ENCODE results near the gene GHRH. TPM values are rescaled to one million over a fixed set of nuclear protein-coding genes. Genes with fewer than 3 reads are reported as not detected.

GHRH gene
- polyA plus RNA-seq, 2 donors = not detected

- no peak overlapping the region for H3K4me3 ChIP-seq (ENCODE audit: low read depth in 1 of 2, low read length in 2 of 2)
- no peaks in the 10 kb centered on the region for H3K36me3 ChIP-seq (ENCODE audit: control insufficient read depth in 2 of 2, insufficient read depth in 2 of 2, low read length in 1 of 2)
- no peaks in the 10 kb centered on the region for H3K9me3 ChIP-seq (ENCODE audit: control insufficient read depth in 2 of 2, insufficient read depth in 1 of 2, low read depth in 1 of 2, low read length in 1 of 2)
- H3K4me1 ChIP-seq (ENCODE audit: control insufficient read depth in 2 of 2, insufficient read depth in 2 of 2, low read length in 1 of 2) = no peaks in the 10 kb centered on the region
- 53 to 68% methylated on average over 8 of the region's 8 CpGs for WGBS, 2 donors
- no peaks in the 10 kb centered on the region for H3K27me3 ChIP-seq (ENCODE audit: control insufficient read depth in 1 of 2, insufficient read depth in 2 of 2, low read length in 2 of 2)
- no peak overlapping the region for H3K27ac ChIP-seq (ENCODE audit: low read depth in 2 of 2, low read length in 1 of 2)
Measured at GRCh38 chr20:37279820-37280219, 18.2 kb upstream of the GHRH start.

- no peaks in the 10 kb centered on the region for H3K36me3 ChIP-seq (ENCODE audit: control insufficient read depth in 2 of 2, insufficient read depth in 2 of 2, low read length in 1 of 2)
- WGBS, 2 donors = 57 to 64% methylated on average over 12 of the region's 12 CpGs
- H3K4me3 ChIP-seq (ENCODE audit: low read depth in 1 of 2, low read length in 2 of 2) = no peak overlapping the region
- H3K27me3 ChIP-seq (ENCODE audit: control insufficient read depth in 1 of 2, insufficient read depth in 2 of 2, low read length in 2 of 2) = no peaks in the 10 kb centered on the region
- no peaks in the 10 kb centered on the region for H3K9me3 ChIP-seq (ENCODE audit: control insufficient read depth in 2 of 2, insufficient read depth in 1 of 2, low read depth in 1 of 2, low read length in 1 of 2)
- no peaks in the 10 kb centered on the region for H3K4me1 ChIP-seq (ENCODE audit: control insufficient read depth in 2 of 2, insufficient read depth in 2 of 2, low read length in 1 of 2)
- H3K27ac ChIP-seq (ENCODE audit: low read depth in 2 of 2, low read length in 1 of 2) = no peak overlapping the region
Measured at GRCh38 chr20:37278966-37279590, 17.5 kb upstream of the GHRH start.

- Histone ChIP-seq H3K9me3 (ENCODE audit: control insufficient read depth in 2 of 2, insufficient read depth in 1 of 2, low read depth in 1 of 2, low read length in 1 of 2) (no peaks in the 10 kb centered on the region), H3K36me3 (ENCODE audit: control insufficient read depth in 2 of 2, insufficient read depth in 2 of 2, low read length in 1 of 2) (no peaks in the 10 kb centered on the region), H3K4me3 (ENCODE audit: low read depth in 1 of 2, low read length in 2 of 2) (no peak overlapping the region), H3K27ac (ENCODE audit: low read depth in 2 of 2, low read length in 1 of 2) (no peak overlapping the region), H3K4me1 (ENCODE audit: control insufficient read depth in 2 of 2, insufficient read depth in 2 of 2, low read length in 1 of 2) (no peaks in the 10 kb centered on the region), H3K27me3 (ENCODE audit: control insufficient read depth in 1 of 2, insufficient read depth in 2 of 2, low read length in 2 of 2) (no peaks in the 10 kb centered on the region)
- 77 to 79% methylated on average over 2 of the region's 2 CpGs for WGBS, 2 donors
Measured at GRCh38 chr20:37277253-37277593, 15.6 kb upstream of the GHRH start.

- Histone ChIP-seq H3K4me1 (ENCODE audit: control insufficient read depth in 2 of 2, insufficient read depth in 2 of 2, low read length in 1 of 2) (no peaks in the 10 kb centered on the region), H3K36me3 (ENCODE audit: control insufficient read depth in 2 of 2, insufficient read depth in 2 of 2, low read length in 1 of 2) (no peaks in the 10 kb centered on the region), H3K9me3 (ENCODE audit: control insufficient read depth in 2 of 2, insufficient read depth in 1 of 2, low read depth in 1 of 2, low read length in 1 of 2) (no peaks in the 10 kb centered on the region), H3K27me3 (ENCODE audit: control insufficient read depth in 1 of 2, insufficient read depth in 2 of 2, low read length in 2 of 2) (no peaks in the 10 kb centered on the region), H3K27ac (ENCODE audit: low read depth in 2 of 2, low read length in 1 of 2) (no peak overlapping the region), H3K4me3 (ENCODE audit: low read depth in 1 of 2, low read length in 2 of 2) (no peak overlapping the region)
- 16 to 17% methylated on average over 15 of the region's 15 CpGs for WGBS, 2 donors
Measured at GRCh38 chr20:37276494-37277252, 15.1 kb upstream of the GHRH start.

- Histone ChIP-seq H3K9me3 (ENCODE audit: control insufficient read depth in 2 of 2, insufficient read depth in 1 of 2, low read depth in 1 of 2, low read length in 1 of 2) (no peaks in the 10 kb centered on the region), H3K36me3 (ENCODE audit: control insufficient read depth in 2 of 2, insufficient read depth in 2 of 2, low read length in 1 of 2) (no peaks in the 10 kb centered on the region), H3K27ac (ENCODE audit: low read depth in 2 of 2, low read length in 1 of 2) (no peak overlapping the region), H3K27me3 (ENCODE audit: control insufficient read depth in 1 of 2, insufficient read depth in 2 of 2, low read length in 2 of 2) (no peaks in the 10 kb centered on the region), H3K4me3 (ENCODE audit: low read depth in 1 of 2, low read length in 2 of 2) (no peak overlapping the region), H3K4me1 (ENCODE audit: control insufficient read depth in 2 of 2, insufficient read depth in 2 of 2, low read length in 1 of 2) (no peaks in the 10 kb centered on the region)
- WGBS, 2 donors = 64 to 70% methylated on average over 5 of the region's 5 CpGs
Measured at GRCh38 chr20:37274851-37275524, 13.4 kb upstream of the GHRH start.

GRCh38 chr20:37273988-37274387, 12.4 kb upstream of the GHRH start:
- H3K36me3 ChIP-seq (ENCODE audit: control insufficient read depth in 2 of 2, insufficient read depth in 2 of 2, low read length in 1 of 2) = no peaks in the 10 kb centered on the region
- no peak overlapping the region for H3K4me3 ChIP-seq (ENCODE audit: low read depth in 1 of 2, low read length in 2 of 2)
- no peak overlapping the region for H3K27ac ChIP-seq (ENCODE audit: low read depth in 2 of 2, low read length in 1 of 2)
- H3K4me1 ChIP-seq (ENCODE audit: control insufficient read depth in 2 of 2, insufficient read depth in 2 of 2, low read length in 1 of 2) = no peaks in the 10 kb centered on the region
- no peaks in the 10 kb centered on the region for H3K27me3 ChIP-seq (ENCODE audit: control insufficient read depth in 1 of 2, insufficient read depth in 2 of 2, low read length in 2 of 2)
- 100% methylated on average over 1 of the region's 1 CpG for WGBS, 2 donors
- no peaks in the 10 kb centered on the region for H3K9me3 ChIP-seq (ENCODE audit: control insufficient read depth in 2 of 2, insufficient read depth in 1 of 2, low read depth in 1 of 2, low read length in 1 of 2)

- no peaks in the 10 kb centered on the region for H3K9me3 ChIP-seq (ENCODE audit: control insufficient read depth in 2 of 2, insufficient read depth in 1 of 2, low read depth in 1 of 2, low read length in 1 of 2)
- H3K27me3 ChIP-seq (ENCODE audit: control insufficient read depth in 1 of 2, insufficient read depth in 2 of 2, low read length in 2 of 2) = no peaks in the 10 kb centered on the region
- no peaks in the 10 kb centered on the region for H3K36me3 ChIP-seq (ENCODE audit: control insufficient read depth in 2 of 2, insufficient read depth in 2 of 2, low read length in 1 of 2)
- H3K4me1 ChIP-seq (ENCODE audit: control insufficient read depth in 2 of 2, insufficient read depth in 2 of 2, low read length in 1 of 2) = no peaks in the 10 kb centered on the region
- H3K4me3 ChIP-seq (ENCODE audit: low read depth in 1 of 2, low read length in 2 of 2) = no peak overlapping the region
- WGBS, 2 donors = 80 to 88% methylated on average over 3 of the region's 3 CpGs
- H3K27ac ChIP-seq (ENCODE audit: low read depth in 2 of 2, low read length in 1 of 2) = no peak overlapping the region
Measured at GRCh38 chr20:37271421-37271768, 9.8 kb upstream of the GHRH start.

GRCh38 chr20:37270576-37271420, 9.2 kb upstream of the GHRH start:
- Histone ChIP-seq H3K9me3 (ENCODE audit: control insufficient read depth in 2 of 2, insufficient read depth in 1 of 2, low read depth in 1 of 2, low read length in 1 of 2) (no peaks in the 10 kb centered on the region), H3K4me3 (ENCODE audit: low read depth in 1 of 2, low read length in 2 of 2) (no peak overlapping the region), H3K4me1 (ENCODE audit: control insufficient read depth in 2 of 2, insufficient read depth in 2 of 2, low read length in 1 of 2) (no peaks in the 10 kb centered on the region), H3K36me3 (ENCODE audit: control insufficient read depth in 2 of 2, insufficient read depth in 2 of 2, low read length in 1 of 2) (no peaks in the 10 kb centered on the region), H3K27ac (ENCODE audit: low read depth in 2 of 2, low read length in 1 of 2) (no peak overlapping the region), H3K27me3 (ENCODE audit: control insufficient read depth in 1 of 2, insufficient read depth in 2 of 2, low read length in 2 of 2) (no peaks in the 10 kb centered on the region)
- 85 to 94% methylated on average over 12 of the region's 12 CpGs for WGBS, 2 donors

- 77 to 78% methylated on average over 15 of the region's 15 CpGs for WGBS, 2 donors
- Histone ChIP-seq H3K36me3 (ENCODE audit: control insufficient read depth in 2 of 2, insufficient read depth in 2 of 2, low read length in 1 of 2) (no peaks in the 10 kb centered on the region), H3K4me1 (ENCODE audit: control insufficient read depth in 2 of 2, insufficient read depth in 2 of 2, low read length in 1 of 2) (no peaks in the 10 kb centered on the region), H3K4me3 (ENCODE audit: low read depth in 1 of 2, low read length in 2 of 2) (no peak overlapping the region), H3K27ac (ENCODE audit: low read depth in 2 of 2, low read length in 1 of 2) (no peak overlapping the region), H3K9me3 (ENCODE audit: control insufficient read depth in 2 of 2, insufficient read depth in 1 of 2, low read depth in 1 of 2, low read length in 1 of 2) (no peaks in the 10 kb centered on the region), H3K27me3 (ENCODE audit: control insufficient read depth in 1 of 2, insufficient read depth in 2 of 2, low read length in 2 of 2) (no peaks in the 10 kb centered on the region)
Measured at GRCh38 chr20:37267667-37268313, 6.2 kb upstream of the GHRH start.
